Measurements from ENCODE around the gene EBF3.

- TF ChIP-seq CTCF (IDR thresholded peaks at IDR 0.05) (no peak), EP300 (IDR thresholded peaks at IDR 0.05) (no peak)
Observed at GRCh38 chr10:130000918-130001317, 36.8 kb upstream of the EBF3 start.

All from sigmoid colon (tissue), 4 donors.